C4-2B (cell line): Measurements from ENCODE around the gene NHLH2.

Experiments
- H3K27ac ChIP-seq: fragments of 450-650 bp; 2 replicates; pipeline ENCODE4 v1.5.1; 2017
- ZFX ChIP-seq: fragments of 450-650 bp; IDR thresholded peaks from 2 replicates; pipeline ENCODE4 v1.6.1; 2017
- TF ChIP-seq, protein P1 (sequence below): fragments of 450-650 bp; conservative IDR thresholded peaks from 2 replicates; pipeline ENCODE4 v1.5.1; 2017; ENCODE audit warnings: mild to moderate bottlenecking

Gene NHLH2

DNA sequence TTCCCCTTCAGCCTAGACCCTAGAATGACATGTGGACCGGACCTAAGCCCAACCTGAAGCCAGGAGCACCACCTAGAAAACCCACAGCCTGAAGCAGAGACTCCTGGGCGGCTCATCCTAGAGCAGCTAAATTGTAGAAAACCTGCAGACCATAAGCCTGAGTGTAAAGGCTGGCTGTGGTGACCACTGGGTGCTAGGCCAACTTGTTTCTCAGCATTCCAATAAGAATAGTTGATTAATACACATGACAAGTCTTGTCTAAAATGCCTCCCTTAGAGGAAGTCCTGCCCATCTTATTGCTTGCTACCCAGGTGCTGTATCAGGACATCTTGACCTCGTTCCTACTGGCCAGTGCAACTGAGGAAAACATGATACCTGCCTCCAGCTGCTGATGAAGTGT, 49.1 kb downstream of the NHLH2 start:
- no peak for TF ChIP-seq ZFX
- TF ChIP-seq, protein P1, sequence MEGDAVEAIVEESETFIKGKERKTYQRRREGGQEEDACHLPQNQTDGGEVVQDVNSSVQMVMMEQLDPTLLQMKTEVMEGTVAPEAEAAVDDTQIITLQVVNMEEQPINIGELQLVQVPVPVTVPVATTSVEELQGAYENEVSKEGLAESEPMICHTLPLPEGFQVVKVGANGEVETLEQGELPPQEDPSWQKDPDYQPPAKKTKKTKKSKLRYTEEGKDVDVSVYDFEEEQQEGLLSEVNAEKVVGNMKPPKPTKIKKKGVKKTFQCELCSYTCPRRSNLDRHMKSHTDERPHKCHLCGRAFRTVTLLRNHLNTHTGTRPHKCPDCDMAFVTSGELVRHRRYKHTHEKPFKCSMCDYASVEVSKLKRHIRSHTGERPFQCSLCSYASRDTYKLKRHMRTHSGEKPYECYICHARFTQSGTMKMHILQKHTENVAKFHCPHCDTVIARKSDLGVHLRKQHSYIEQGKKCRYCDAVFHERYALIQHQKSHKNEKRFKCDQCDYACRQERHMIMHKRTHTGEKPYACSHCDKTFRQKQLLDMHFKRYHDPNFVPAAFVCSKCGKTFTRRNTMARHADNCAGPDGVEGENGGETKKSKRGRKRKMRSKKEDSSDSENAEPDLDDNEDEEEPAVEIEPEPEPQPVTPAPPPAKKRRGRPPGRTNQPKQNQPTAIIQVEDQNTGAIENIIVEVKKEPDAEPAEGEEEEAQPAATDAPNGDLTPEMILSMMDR: no peak
- H3K27ac ChIP-seq: no peak overlapping the region

DNA sequence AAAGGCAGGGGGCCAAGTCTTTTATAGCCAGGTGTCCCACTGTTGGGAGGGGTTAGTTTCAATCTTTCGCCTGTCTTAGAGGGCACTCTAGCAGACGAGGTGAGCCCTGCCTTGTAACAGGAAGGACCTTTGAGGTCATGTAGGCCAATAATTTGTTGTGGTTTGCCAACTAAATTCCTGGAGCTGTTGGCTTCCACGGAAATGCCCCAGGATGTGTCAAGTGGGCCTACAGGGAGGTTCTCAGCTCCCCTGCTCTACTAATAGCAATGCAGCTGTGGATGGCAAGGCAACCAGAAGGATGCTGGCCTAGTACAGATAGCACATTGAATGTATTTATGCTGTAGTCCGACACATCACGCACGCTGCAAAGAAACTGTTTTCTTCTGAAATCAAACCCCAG, 50.1 kb downstream of the NHLH2 start:
- TF ChIP-seq ZFX: no peak
- H3K27ac ChIP-seq: no peak overlapping the region

DNA sequence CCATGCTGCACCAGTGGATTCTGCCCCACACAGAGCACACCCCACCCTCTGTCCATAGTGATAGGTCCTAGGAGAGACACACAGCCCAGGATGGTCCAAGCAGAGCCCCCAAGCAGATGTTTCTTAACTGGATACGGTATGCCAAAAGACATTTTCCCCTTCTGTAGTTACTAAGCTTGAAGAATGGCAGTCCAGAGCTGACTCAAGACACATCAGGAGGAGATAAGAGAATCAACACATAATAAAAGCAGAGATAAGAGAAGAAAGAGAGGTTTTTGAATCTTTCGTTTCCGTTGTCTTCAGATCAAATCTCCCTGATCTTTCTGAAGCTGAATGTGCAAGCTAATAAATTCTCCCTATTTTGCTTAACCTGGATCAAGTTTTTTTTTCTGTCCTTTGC, 50.6 kb downstream of the NHLH2 start:
- no peak overlapping the region for H3K27ac ChIP-seq
- TF ChIP-seq, protein P1: no peak
- TF ChIP-seq ZFX: no peak
